IMR-90 (cell line): ENCODE results near the gene ZNF467. TPM values are rescaled to one million over a fixed set of nuclear protein-coding genes. Genes with fewer than 3 reads are reported as not detected.

Experiments used
- ATAC-seq: fragments of 200-7000 bp; cut with Tn5 transposase; 2 replicates; pipeline ENCODE4 v1.9.1; 2020; ENCODE audit warnings: low read depth, mild to moderate bottlenecking, moderate library complexity
- BruUV-seq: library from RNA; stranded (reverse); fragments of 400-500 nt; replicated peaks from 2 replicates; lab custom pipeline; 2021; lab: Mats Ljungman, UMichigan
- CTCF ChIA-PET: fragments of 300-600 bp; formaldehyde crosslinking; extraction: SDS; loops from one replicate; lab custom pipeline; 2021; ENCODE audit warnings: antibody characterized with exemption; lab: Yijun Ruan, JAX
- POLR2A ChIA-PET: fragments of 300-600 bp; sonication (Branson Sonifier 250); formaldehyde crosslinking; loops from one replicate; lab custom pipeline; 2022; ENCODE audit warnings: antibody characterized with exemption; ENCODE audit not compliant: unreplicated experiment; lab: Charles Lee
- DNase-seq: peaks from one replicate; pipeline ENCODE4 v3.0.0; 2013
- H2AFZ ChIP-seq: replicated peaks from 2 replicates; pipeline ENCODE3; 2013; ENCODE audit warnings: low read length, mild to moderate bottlenecking; ENCODE audit not compliant: poor library complexity
- H2AK5ac ChIP-seq: 2 replicates; pipeline ENCODE4 v1.6.1; 2013; ENCODE audit warnings: low read depth, low read length, inconsistent platforms
- H2AK9ac ChIP-seq: replicated peaks from 2 replicates; pipeline ENCODE3; 2013; ENCODE audit warnings: mild to moderate bottlenecking, low read depth, low read length, moderate library complexity; ENCODE audit not compliant: poor library complexity
- H2BK120ac ChIP-seq: 2 replicates; pipeline ENCODE4 v1.6.1; 2013; ENCODE audit warnings: low read depth, low read length, inconsistent platforms
- H2BK15ac ChIP-seq: 3 replicates; pipeline ENCODE4 v1.6.1; 2013; ENCODE audit warnings: low read depth, low read length, inconsistent platforms
- H2BK20ac ChIP-seq: 2 replicates; pipeline ENCODE4 v1.6.1; 2013; ENCODE audit warnings: low read depth, mild to moderate bottlenecking, inconsistent platforms, low read length, moderate library complexity
- H2BK5ac ChIP-seq: 2 replicates; pipeline ENCODE4 v1.6.1; 2013; ENCODE audit warnings: mild to moderate bottlenecking, low read depth, low read length, inconsistent platforms; ENCODE audit not compliant: poor library complexity, severe bottlenecking
- H3K14ac ChIP-seq: replicated peaks from 2 replicates; pipeline ENCODE4 v1.6.1; 2013; ENCODE audit warnings: low read depth, low read length, inconsistent platforms
- H3K18ac ChIP-seq: 2 replicates; pipeline ENCODE4 v1.6.1; 2013; ENCODE audit warnings: low read depth, low read length, control low read depth
- H3K23ac ChIP-seq: 2 replicates; pipeline ENCODE4 v1.6.1; 2013; ENCODE audit warnings: low read depth, low read length, inconsistent platforms
- H3K27ac ChIP-seq: 2 replicates; pipeline ENCODE4 v1.5.1; 2013; ENCODE audit warnings: mild to moderate bottlenecking, control low read depth, low read length; ENCODE audit not compliant: insufficient read depth
- H3K27me3 ChIP-seq: 2 replicates; pipeline ENCODE4 v1.6.1; 2013; ENCODE audit warnings: low read length; ENCODE audit not compliant: control insufficient read depth, insufficient read depth
- H3K36me3 ChIP-seq: 2 replicates; pipeline ENCODE4 v1.6.1; 2013; ENCODE audit warnings: low read length, mixed read lengths; ENCODE audit not compliant: control insufficient read depth, insufficient read depth
- H3K4ac ChIP-seq: 2 replicates; pipeline ENCODE4 v1.6.1; 2013; ENCODE audit warnings: low read depth, low read length, inconsistent platforms
- H3K4me1 ChIP-seq: 2 replicates; pipeline ENCODE4 v1.6.1; 2013; ENCODE audit warnings: low read length, mixed read lengths; ENCODE audit not compliant: control insufficient read depth, insufficient read depth
- H3K4me2 ChIP-seq: 2 replicates; pipeline ENCODE4 v1.6.1; 2013; ENCODE audit warnings: low read depth, mild to moderate bottlenecking, control low read depth, low read length, moderate library complexity
- H3K4me3 ChIP-seq: 2 replicates; pipeline ENCODE4 v1.5.1; 2013; ENCODE audit warnings: low read depth, mild to moderate bottlenecking, control low read depth, low read length, moderate library complexity; ENCODE audit not compliant: insufficient read depth
- H3K56ac ChIP-seq: 2 replicates; pipeline ENCODE4 v1.6.1; 2013; ENCODE audit warnings: low read length, inconsistent platforms; ENCODE audit not compliant: insufficient read depth; ENCODE audit errors: extremely low read depth
- H3K79me1 ChIP-seq, 2 experiments: 2 replicates each; pipeline ENCODE4 v1.6.1; 2013; ENCODE audit warnings: low read length in 2 of 2, inconsistent platforms in 1 of 2, low read depth in 1 of 2
- H3K9ac ChIP-seq: 2 replicates; pipeline ENCODE4 v1.6.1; 2013; ENCODE audit warnings: low read depth, low read length, control low read depth
- H3K9me1 ChIP-seq: 2 replicates; pipeline ENCODE4 v1.6.1; 2013; ENCODE audit warnings: low read length, inconsistent platforms; ENCODE audit not compliant: insufficient read depth
- H3K9me3 ChIP-seq: 2 replicates; pipeline ENCODE4 v1.6.1; 2013; ENCODE audit warnings: low read length; ENCODE audit not compliant: control insufficient read depth, insufficient read depth
- H4K20me1 ChIP-seq: 2 replicates; pipeline ENCODE4 v1.6.1; 2013; ENCODE audit warnings: low read length, inconsistent platforms; ENCODE audit not compliant: insufficient read depth
- H4K5ac ChIP-seq: 2 replicates; pipeline ENCODE4 v1.6.1; 2013; ENCODE audit warnings: mild to moderate bottlenecking, low read depth, low read length, control low read depth
- H4K8ac ChIP-seq, 2 experiments: 2 replicates each; pipeline ENCODE4 v1.6.1; 2013; ENCODE audit warnings: low read depth in 2 of 2, low read length in 2 of 2, control low read depth in 1 of 2, inconsistent platforms in 1 of 2
- H4K91ac ChIP-seq: 2 replicates; pipeline ENCODE4 v1.6.1; 2013; ENCODE audit warnings: low read depth, low read length, inconsistent platforms; ENCODE audit not compliant: insufficient read depth
- BHLHE40 ChIP-seq: fragments of 150-350 bp; IDR thresholded peaks from 2 replicates; pipeline ENCODE4 v1.6.1; 2016; ENCODE audit warnings: mild to moderate bottlenecking, low read depth, low read length
- CEBPB ChIP-seq: IDR thresholded peaks from 2 replicates; pipeline ENCODE4 v1.6.1; 2012; ENCODE audit warnings: low read depth, low read length, improper control_type of control experiment
- CHD1 ChIP-seq: IDR thresholded peaks from 2 replicates; pipeline ENCODE4 v1.6.1; 2012; ENCODE audit warnings: low read depth, low read length, improper control_type of control experiment
- CTCF ChIP-seq: conservative IDR thresholded peaks from 2 replicates; pipeline ENCODE4 v1.5.1; 2012; ENCODE audit warnings: mild to moderate bottlenecking, low read depth, low read length, improper control_type of control experiment
- FOS ChIP-seq: fragments of 150-350 bp; IDR thresholded peaks from 2 replicates; pipeline ENCODE4 v1.6.1; 2016; ENCODE audit warnings: low read depth, low read length
- MAFK ChIP-seq: IDR thresholded peaks from 2 replicates; pipeline ENCODE4 v1.6.1; 2012; ENCODE audit warnings: low read depth, low read length, improper control_type of control experiment
- MAZ ChIP-seq: IDR thresholded peaks from 2 replicates; pipeline ENCODE4 v1.6.1; 2012; ENCODE audit warnings: low read depth, mild to moderate bottlenecking, low read length, improper control_type of control experiment, moderate library complexity, borderline replicate concordance
- MXI1 ChIP-seq: IDR thresholded peaks from 2 replicates; pipeline ENCODE4 v1.6.1; 2012; ENCODE audit warnings: low read depth, mild to moderate bottlenecking, low read length, moderate library complexity, borderline replicate concordance
- NFE2L2 ChIP-seq: fragments of 150-350 bp; IDR thresholded peaks from 2 replicates; pipeline ENCODE4 v1.6.1; 2016; ENCODE audit warnings: low read depth, mild to moderate bottlenecking, low read length
- POLR2A ChIP-seq: IDR thresholded peaks from 2 replicates; pipeline ENCODE4 v1.6.1; 2012; ENCODE audit warnings: mild to moderate bottlenecking, low read depth, low read length
- RAD21 ChIP-seq: IDR thresholded peaks from 2 replicates; pipeline ENCODE4 v1.6.1; 2012; ENCODE audit warnings: low read length, improper control_type of control experiment
- RCOR1 ChIP-seq: IDR thresholded peaks from 2 replicates; pipeline ENCODE4 v1.6.1; 2012; ENCODE audit warnings: mild to moderate bottlenecking, low read length, improper control_type of control experiment; ENCODE audit not compliant: insufficient replicate concordance
- RFX5 ChIP-seq: IDR thresholded peaks from 2 replicates; pipeline ENCODE4 v1.8.0; 2012; ENCODE audit warnings: low read depth, mild to moderate bottlenecking, low read length, moderate library complexity
- SMC3 ChIP-seq: fragments of 150-350 bp; IDR thresholded peaks from 2 replicates; pipeline ENCODE4 v1.6.1; 2016; ENCODE audit warnings: low read depth, mild to moderate bottlenecking, antibody characterized with exemption, low read length, moderate library complexity
- USF2 ChIP-seq: fragments of 150-350 bp; IDR thresholded peaks from 2 replicates; pipeline ENCODE4 v1.6.1; 2017; ENCODE audit warnings: mild to moderate bottlenecking, antibody characterized with exemption, low read length, low read depth
- WGBS, 2 experiments: methylation state at CpG; one replicate each; pipeline versions ENCODE4 v1.1.5 to v1.1.7; 2013; ENCODE audit warnings: missing lambda C conversion rate in 2 of 2; ENCODE audit not compliant: insufficient read length in 1 of 2; ENCODE audit errors: extremely low coverage in 2 of 2; 5-methylcytosine and 5-hydroxymethylcytosine counted together
- dilution Hi-C: fragments of 300-500 bp; cut with HindIII; formaldehyde crosslinking; loops from one replicate; pipeline ENCODE4 v1.14.3; 2018; ENCODE audit warnings: low sequenced_read_pairs; ENCODE audit not compliant: unreplicated experiment
- in situ Hi-C: fragments of 300-500 bp; cut with MboI; formaldehyde crosslinking; loops from 3 replicates; pipeline ENCODE4 v1.14.3; 2019; ENCODE audit warnings: low sequenced_read_pairs, inconsistent platforms, mixed read lengths
- intact Hi-C: fragments of 100-400 bp; cut with micrococcal nuclease; formaldehyde crosslinking; loops from 2 replicates; pipeline ENCODE4 v1.10.0; 2022
- polyA plus RNA-seq, 3 experiments: library from polyadenylated mRNA; depleted of rRNA; stranded (reverse); fragments of >200 nt; gene quantifications; 2 replicates each; pipeline ENCODE4 v1.2.3, GENCODE V29; 2012; ENCODE audit warnings: low replicate concordance in 1 of 3
- total RNA-seq: library from RNA; depleted of rRNA; stranded (reverse); fragments of >200 nt; gene quantifications from 2 replicates; pipeline ENCODE4 v1.2.3, GENCODE V29; 2012
- TF ChIP-seq, protein P1 (sequence below): fragments of 150-350 bp; IDR thresholded peaks from 2 replicates; pipeline ENCODE4 v1.6.1; 2016; ENCODE audit warnings: low read depth, mild to moderate bottlenecking, low read length, moderate library complexity, borderline replicate concordance

Gene ZNF467
- total and polyA plus RNA-seq, 2 of the 4 experiments (the other 2 are of a cell fraction), result 0.67 TPM; not detected in 1

- Histone ChIP-seq H3K36me3 (no peaks in the 10 kb centered on the region), H3K4me1 (no peaks in the 10 kb centered on the region), H3K9me3 (no peaks in the 10 kb centered on the region), H3K14ac (no peak overlapping the region), H4K91ac (no peak overlapping the region), H3K27me3 (peaks cover 44% of the 10 kb centered on the region; the same call in 1 of the 2 replicates), H3K4ac (no peak overlapping the region), H3K18ac (no peak overlapping the region), H3K4me3 (no peak overlapping the region), H3K4me2 (no peak overlapping the region), H2AK9ac (no peak overlapping the region), H2BK15ac (no peak overlapping the region), H2AK5ac (no peak overlapping the region), H3K56ac (no peak overlapping the region), H4K20me1 (no peaks in the 10 kb centered on the region), H3K79me1 (no peaks in the 10 kb centered on the region), H3K9ac (no peak overlapping the region), H3K23ac (no peak overlapping the region), H2BK5ac (no peak overlapping the region), H2BK20ac (no peak overlapping the region), H3K27ac (no peak overlapping the region), H2AFZ (peak overlapping the region; percentile 43), H4K8ac (no peak overlapping the region), H4K5ac (no peak overlapping the region), H3K9me1 (no peaks in the 10 kb centered on the region), H2BK120ac (no peak overlapping the region)
- in situ Hi-C loops, result no loop called here
- dilution Hi-C loops, result no loop called here
- WGBS, 2 experiments, result 94% methylated on average over 5 of the region's 19 CpGs; no CpG with 5 or more reads in 1 of the 2 experiments
- ChIA-PET POLR2A (no interaction called here), CTCF (no interaction called here)
- ATAC-seq (no peak), DNase-seq (no peak)
- intact Hi-C loops, result no loop called here
- TF ChIP-seq MAFK (no peak), CHD1 (no peak), RFX5 (no peak), BHLHE40 (no peak), CTCF (no peak), MXI1 (no peak), FOS (no peak), RAD21 (no peak), USF2 (no peak), MAZ (no peak), POLR2A (no peak), CEBPB (no peak), SMC3 (no peak), RCOR1 (no peak), NFE2L2 (no peak)
- TF ChIP-seq, protein P1, sequence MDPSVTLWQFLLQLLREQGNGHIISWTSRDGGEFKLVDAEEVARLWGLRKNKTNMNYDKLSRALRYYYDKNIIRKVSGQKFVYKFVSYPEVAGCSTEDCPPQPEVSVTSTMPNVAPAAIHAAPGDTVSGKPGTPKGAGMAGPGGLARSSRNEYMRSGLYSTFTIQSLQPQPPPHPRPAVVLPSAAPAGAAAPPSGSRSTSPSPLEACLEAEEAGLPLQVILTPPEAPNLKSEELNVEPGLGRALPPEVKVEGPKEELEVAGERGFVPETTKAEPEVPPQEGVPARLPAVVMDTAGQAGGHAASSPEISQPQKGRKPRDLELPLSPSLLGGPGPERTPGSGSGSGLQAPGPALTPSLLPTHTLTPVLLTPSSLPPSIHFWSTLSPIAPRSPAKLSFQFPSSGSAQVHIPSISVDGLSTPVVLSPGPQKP, result no peak
- no TSS peak for BruUV-seq
Measured at GRCh38 chr7:149789101-149789500, 15.7 kb upstream of the ZNF467 start.
